ENCODE measurements around the gene PTPN3.

GRCh38 chr9:109534151-109534550 is 36.0 kb upstream of the PTPN3 start:
- TF ChIP-seq POLR2A (IDR thresholded peaks at IDR 0.05) (no peak), CTCF (IDR thresholded peaks at IDR 0.05) (no peak)
